ENCODE measurements around the gene NELL1. TPM values are rescaled to one million over a fixed set of nuclear protein-coding genes. Genes with fewer than 3 reads are reported as not detected.

NELL1 gene
- total RNA-seq, 3 donors from 2014 or later (not counting 1 experiment from before 2014, with no cell fraction given) = not detected

DNA sequence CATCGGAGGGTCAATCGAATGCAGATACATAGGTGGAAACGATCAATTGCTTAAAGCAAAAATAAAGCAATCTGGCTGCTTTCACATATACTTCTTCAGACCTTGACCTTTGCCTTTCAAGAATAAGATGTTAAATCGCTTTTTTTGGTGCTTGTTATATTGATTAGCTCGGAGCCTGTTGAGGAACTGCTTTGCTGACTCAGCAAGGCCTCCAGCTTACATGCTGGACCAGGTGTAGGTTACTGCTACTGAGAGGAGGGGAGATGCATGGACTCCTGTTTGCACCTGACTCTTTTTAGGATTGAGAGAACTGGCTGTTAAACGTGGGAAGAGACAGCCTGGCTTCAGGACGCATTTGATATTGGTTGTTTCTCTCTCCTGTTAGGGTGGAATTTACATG, 31.3 kb upstream of the NELL1 start:
- Mint-ChIP-seq H3K27me3 (ENCODE audit: low read depth in 2 of 2) (peaks cover 4 to 13% of the 10 kb centered on the region in 2 donors), H3K4me3 (no peak overlapping the region), H3K27ac (no peak overlapping the region), H3K36me3 (no peaks in the 10 kb centered on the region), H3K4me1 (no peaks in the 10 kb centered on the region), H3K9me3 (no peaks in the 10 kb centered on the region)
- Histone ChIP-seq H3K4me1 (ENCODE audit: control insufficient read depth, insufficient read depth, low read length) (no peaks in the 10 kb centered on the region), H3K36me3 (ENCODE audit: control insufficient read depth, insufficient read depth, low read length) (no peaks in the 10 kb centered on the region), H3K9me3 (ENCODE audit: control insufficient read depth, insufficient read depth, low read length) (no peaks in the 10 kb centered on the region), H3K27me3 (ENCODE audit: control insufficient read depth, insufficient read depth, low read length) (no peaks in the 10 kb centered on the region), H3K27ac (ENCODE audit: low read length) (no peak overlapping the region), H3K4me3 (ENCODE audit: low read length) (no peak overlapping the region)
- intact Hi-C loops (cut with micrococcal nuclease) = no loop called here
- no peak for ATAC-seq
- TF ChIP-seq, protein P1, sequence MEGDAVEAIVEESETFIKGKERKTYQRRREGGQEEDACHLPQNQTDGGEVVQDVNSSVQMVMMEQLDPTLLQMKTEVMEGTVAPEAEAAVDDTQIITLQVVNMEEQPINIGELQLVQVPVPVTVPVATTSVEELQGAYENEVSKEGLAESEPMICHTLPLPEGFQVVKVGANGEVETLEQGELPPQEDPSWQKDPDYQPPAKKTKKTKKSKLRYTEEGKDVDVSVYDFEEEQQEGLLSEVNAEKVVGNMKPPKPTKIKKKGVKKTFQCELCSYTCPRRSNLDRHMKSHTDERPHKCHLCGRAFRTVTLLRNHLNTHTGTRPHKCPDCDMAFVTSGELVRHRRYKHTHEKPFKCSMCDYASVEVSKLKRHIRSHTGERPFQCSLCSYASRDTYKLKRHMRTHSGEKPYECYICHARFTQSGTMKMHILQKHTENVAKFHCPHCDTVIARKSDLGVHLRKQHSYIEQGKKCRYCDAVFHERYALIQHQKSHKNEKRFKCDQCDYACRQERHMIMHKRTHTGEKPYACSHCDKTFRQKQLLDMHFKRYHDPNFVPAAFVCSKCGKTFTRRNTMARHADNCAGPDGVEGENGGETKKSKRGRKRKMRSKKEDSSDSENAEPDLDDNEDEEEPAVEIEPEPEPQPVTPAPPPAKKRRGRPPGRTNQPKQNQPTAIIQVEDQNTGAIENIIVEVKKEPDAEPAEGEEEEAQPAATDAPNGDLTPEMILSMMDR (IDR thresholded peaks at IDR 0.05) = no peak
- WGBS (ENCODE audit: insufficient coverage) = 86% methylated on average over 7 of the region's 7 CpGs
- DNase-seq = no peak

DNA sequence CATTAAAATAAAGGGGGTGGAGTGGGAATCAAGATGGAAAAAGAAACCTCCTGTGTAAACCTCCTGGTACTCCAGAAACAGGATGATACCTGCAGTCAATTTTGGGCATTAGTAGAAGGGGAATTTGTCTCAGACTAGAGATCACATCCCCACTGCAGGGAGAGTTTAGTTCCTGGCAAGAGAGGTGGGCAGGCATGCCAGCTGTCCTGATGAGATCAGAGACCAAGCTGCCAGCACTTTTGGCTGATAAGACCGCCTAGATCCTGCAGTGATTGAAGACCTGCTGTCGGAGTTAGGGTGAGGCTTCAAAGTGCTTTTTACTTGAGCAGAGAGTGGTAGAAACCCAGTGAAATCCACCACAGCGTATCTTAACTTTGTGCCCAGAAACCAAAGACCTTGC, 29.7 kb upstream of the NELL1 start:
- intact Hi-C loops (cut with micrococcal nuclease) = no loop called here
- 71% methylated on average over 3 of the region's 3 CpGs for WGBS (ENCODE audit: insufficient coverage)

DNA sequence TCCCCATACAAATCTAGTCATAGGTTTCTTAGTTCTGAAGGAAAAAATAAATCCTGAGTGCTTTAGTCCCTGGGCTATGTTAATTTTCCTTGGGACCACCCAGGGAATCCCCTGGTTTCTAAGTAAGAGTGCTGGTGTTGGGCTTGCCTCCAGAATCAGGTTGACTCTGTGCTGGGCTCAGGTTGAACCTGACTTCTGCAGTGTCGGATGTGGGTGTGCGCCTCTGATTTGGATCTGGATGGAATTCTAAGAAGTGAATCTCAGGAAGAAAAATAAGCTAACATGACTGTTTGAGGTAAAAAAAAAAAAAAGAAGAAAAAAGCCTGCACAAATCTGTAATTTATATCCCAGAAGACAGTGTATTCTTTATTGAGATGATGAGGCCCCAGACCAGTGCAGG, 29.0 kb upstream of the NELL1 start:
- Mint-ChIP-seq H3K36me3 (no peaks in the 10 kb centered on the region), H3K27me3 (ENCODE audit: low read depth in 2 of 2) (peaks cover 4 to 13% of the 10 kb centered on the region in 2 donors), H3K4me3 (no peak overlapping the region), H3K4me1 (no peaks in the 10 kb centered on the region), H3K9me3 (no peaks in the 10 kb centered on the region), H3K27ac (no peak overlapping the region)
- Histone ChIP-seq H3K36me3 (ENCODE audit: control insufficient read depth, insufficient read depth, low read length) (no peaks in the 10 kb centered on the region), H3K4me3 (ENCODE audit: low read length) (no peak overlapping the region), H3K27ac (ENCODE audit: low read length) (no peak overlapping the region), H3K9me3 (ENCODE audit: control insufficient read depth, insufficient read depth, low read length) (no peaks in the 10 kb centered on the region), H3K4me1 (ENCODE audit: control insufficient read depth, insufficient read depth, low read length) (no peaks in the 10 kb centered on the region), H3K27me3 (ENCODE audit: control insufficient read depth, insufficient read depth, low read length) (no peaks in the 10 kb centered on the region)
- ATAC-seq (no peak), DNase-seq (no peak)
- 91% methylated on average over 2 of the region's 2 CpGs for WGBS (ENCODE audit: insufficient coverage)
- TF ChIP-seq, protein P1 (IDR thresholded peaks at IDR 0.05) = no peak
- intact Hi-C loops (cut with micrococcal nuclease) = no loop called here

More for the DNA sequence above, 29.7 kb upstream of the NELL1 start:
- Mint-ChIP-seq H3K4me1 (no peaks in the 10 kb centered on the region), H3K4me3 (no peak overlapping the region), H3K9me3 (no peaks in the 10 kb centered on the region), H3K27ac (no peak overlapping the region), H3K27me3 (ENCODE audit: low read depth in 2 of 2) (peaks cover 4 to 13% of the 10 kb centered on the region in 2 donors), H3K36me3 (no peaks in the 10 kb centered on the region)
- no peak overlapping the region for H3K4me3 ChIP-seq (ENCODE audit: low read length)
- no peaks in the 10 kb centered on the region for H3K4me1 ChIP-seq (ENCODE audit: control insufficient read depth, insufficient read depth, low read length)
- no peak overlapping the region for H3K27ac ChIP-seq (ENCODE audit: low read length)
- no peaks in the 10 kb centered on the region for H3K9me3 ChIP-seq (ENCODE audit: control insufficient read depth, insufficient read depth, low read length)
- ATAC-seq (no peak), DNase-seq (no peak)
- no peaks in the 10 kb centered on the region for H3K27me3 ChIP-seq (ENCODE audit: control insufficient read depth, insufficient read depth, low read length)
- TF ChIP-seq, protein P1 (IDR thresholded peaks at IDR 0.05) = no peak
- H3K36me3 ChIP-seq (ENCODE audit: control insufficient read depth, insufficient read depth, low read length) = no peaks in the 10 kb centered on the region

DNA sequence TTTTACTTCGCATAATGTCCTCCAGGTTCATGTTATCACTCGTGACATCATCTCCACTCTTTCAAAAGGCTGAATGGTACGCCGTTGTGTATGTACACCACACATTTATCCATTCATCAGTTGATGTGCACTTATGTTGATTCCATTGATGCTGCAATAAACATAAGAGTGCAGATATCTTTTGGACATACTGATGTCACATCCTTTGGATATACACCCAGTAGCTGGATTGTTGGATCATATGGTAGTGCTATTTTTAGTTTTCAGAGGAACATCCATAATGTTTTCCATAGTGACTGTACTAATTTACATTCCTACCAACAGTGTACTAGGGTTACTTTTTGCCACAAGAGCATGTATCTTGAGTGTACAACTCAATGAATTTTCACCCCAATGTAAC, 25.0 kb upstream of the NELL1 start:
- 88% methylated on average over 4 of the region's 4 CpGs for WGBS (ENCODE audit: insufficient coverage)
- TF ChIP-seq, protein P1 (IDR thresholded peaks at IDR 0.05) = no peak
- Histone ChIP-seq H3K4me3 (ENCODE audit: low read length) (no peak overlapping the region), H3K27ac (ENCODE audit: low read length) (no peak overlapping the region), H3K4me1 (ENCODE audit: control insufficient read depth, insufficient read depth, low read length) (no peaks in the 10 kb centered on the region), H3K27me3 (ENCODE audit: control insufficient read depth, insufficient read depth, low read length) (no peaks in the 10 kb centered on the region), H3K36me3 (ENCODE audit: control insufficient read depth, insufficient read depth, low read length) (no peaks in the 10 kb centered on the region), H3K9me3 (ENCODE audit: control insufficient read depth, insufficient read depth, low read length) (no peaks in the 10 kb centered on the region)
- Mint-ChIP-seq H3K27ac (no peak overlapping the region), H3K9me3 (no peaks in the 10 kb centered on the region), H3K4me3 (no peak overlapping the region), H3K36me3 (no peaks in the 10 kb centered on the region), H3K27me3 (ENCODE audit: low read depth in 2 of 2) (peaks cover 0 to 4% of the 10 kb centered on the region in 2 donors), H3K4me1 (no peaks in the 10 kb centered on the region)
- intact Hi-C loops (cut with micrococcal nuclease) = no loop called here
- DNase-seq (no peak), ATAC-seq (no peak)

All from natural killer cell (primary cell).